Measurements from ENCODE around the gene IL17RD. TPM values are rescaled to one million over a fixed set of nuclear protein-coding genes. Genes with fewer than 3 reads are reported as not detected.

Gene IL17RD
- total and polyA plus RNA-seq, 12 donors, result 1.3 to 15.6 (median 4.9) TPM

- H3K9me3 ChIP-seq, result no peaks in the 10 kb centered on the region
- H3K4me3 ChIP-seq, result no peak overlapping the region
- intact Hi-C loops (cut with DNase I), result no loop called here
- no peak for DNase-seq
- no peaks in the 10 kb centered on the region for H3K36me3 ChIP-seq
- peaks cover 3 to 72% (median 20%) of the 10 kb centered on the region in 9 donors for H3K4me1 ChIP-seq
- 85% methylated on average over 6 of the region's 6 CpGs for WGBS, 2 donors
- ATAC-seq, result no peak
- H3K27me3 ChIP-seq, result no peaks in the 10 kb centered on the region
- TF ChIP-seq CTCF (IDR thresholded peaks at IDR 0.05), result no peak
- no peak overlapping the region for H3K27ac ChIP-seq
Observed at GRCh38 chr3:57064001-57064400, 101.2 kb downstream of the IL17RD start.

- DNase-seq (no peak), ATAC-seq (no peak)
- Histone ChIP-seq H3K27ac (peak overlapping the region in 2 of 10 donors; percentile 4 to 55), H3K9me3 (no peaks in the 10 kb centered on the region), H3K4me3 (no peak overlapping the region), H3K36me3 (no peaks in the 10 kb centered on the region), H3K27me3 (no peaks in the 10 kb centered on the region), H3K4me1 (peaks cover 3 to 62% (median 13%) of the 10 kb centered on the region in 9 donors)
- no peak for TF ChIP-seq CTCF (IDR thresholded peaks at IDR 0.05)
- 92 to 97% methylated on average over 5 of the region's 5 CpGs for WGBS, 2 donors
- intact Hi-C loops (cut with DNase I), result no loop called here
Observed at GRCh38 chr3:57063032-57063431, 102.1 kb downstream of the IL17RD start.

DNA sequence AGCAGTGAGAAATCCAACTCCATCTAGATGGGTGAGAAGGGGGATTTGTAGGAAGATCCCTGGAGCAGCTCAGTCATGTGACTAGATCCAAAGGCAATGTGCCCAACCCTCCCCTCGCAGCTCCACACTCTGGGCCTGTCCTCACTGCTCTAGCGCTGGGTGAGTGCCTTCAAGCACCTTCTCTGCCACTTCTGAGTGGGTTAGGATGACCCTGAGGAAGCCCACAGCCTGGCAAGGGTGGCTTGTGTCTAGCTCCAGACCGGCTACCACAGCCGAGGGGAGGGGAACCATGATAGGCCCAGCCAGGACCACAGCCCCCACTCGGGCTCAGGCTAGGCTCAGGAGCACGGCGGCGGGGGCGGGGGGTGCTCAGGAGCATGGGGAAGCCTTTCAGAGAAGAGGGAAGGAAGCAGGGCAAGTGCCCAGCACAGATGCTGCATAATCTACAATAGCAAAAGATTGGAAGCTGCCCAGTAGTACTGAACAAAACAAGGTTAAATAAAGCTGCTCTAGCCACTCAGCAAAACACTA, 103.0 kb downstream of the IL17RD start:
- ATAC-seq (peak in 7 of 8 donors; percentile 39 to 58 (median 51)), DNase-seq (peak in 1 of 2 donors; percentile 11)
- intact Hi-C loops (cut with DNase I), result no loop called here
- H3K9me3 ChIP-seq, result no peaks in the 10 kb centered on the region
- H3K27me3 ChIP-seq, result no peaks in the 10 kb centered on the region
- no peak for TF ChIP-seq CTCF (IDR thresholded peaks at IDR 0.05)
- no peaks in the 10 kb centered on the region for H3K36me3 ChIP-seq
- H3K4me1 ChIP-seq, result peaks cover 3 to 55% (median 12%) of the 10 kb centered on the region in 9 donors
- H3K4me3 ChIP-seq, result no peak overlapping the region
- H3K27ac ChIP-seq, result peak overlapping the region in 6 of 10 donors; percentile 25 to 55 (median 40)
- WGBS, 2 donors, result 21 to 28% methylated on average over 9 of the region's 9 CpGs

- H3K27me3 ChIP-seq, result no peaks in the 10 kb centered on the region
- no peak for DNase-seq
- intact Hi-C loops (cut with DNase I), result no loop called here
- no peak for ATAC-seq
- H3K4me3 ChIP-seq, result no peak overlapping the region
- peak overlapping the region in 3 of 10 donors; percentile 33 to 50 (median 48) for H3K27ac ChIP-seq
- no peak for TF ChIP-seq CTCF (IDR thresholded peaks at IDR 0.05)
- peaks cover 3 to 55% (median 12%) of the 10 kb centered on the region in 9 donors for H3K4me1 ChIP-seq
- 92 to 94% methylated on average over 3 of the region's 3 CpGs for WGBS, 2 donors
- H3K9me3 ChIP-seq, result no peaks in the 10 kb centered on the region
- H3K36me3 ChIP-seq, result no peaks in the 10 kb centered on the region
Observed at GRCh38 chr3:57061556-57061955, 103.6 kb downstream of the IL17RD start.

All from heart right ventricle (tissue), 16 donors.